Fibroblast of skin of left quadriceps (primary cell): ENCODE results near the gene CAPZB.

Source experiments
- DNase-seq, 2 experiments: peaks; one replicate each; pipeline ENCODE4 v3.0.0-alpha.2; 2013; ENCODE audit warnings: low read depth in 2 of 2

Gene CAPZB

GRCh38 chr1:19385869-19386591 is 99.3 kb downstream of the CAPZB start:
- no peak for DNase-seq

GRCh38 chr1:19385221-19385620 is 100.1 kb downstream of the CAPZB start:
- DNase-seq, result no peak

- no peak for DNase-seq
Observed at GRCh38 chr1:19384772-19385187, 100.6 kb downstream of the CAPZB start.

- DNase-seq, result no peak
Observed at GRCh38 chr1:19384113-19384512, 101.2 kb downstream of the CAPZB start.

- no peak for DNase-seq
Observed at GRCh38 chr1:19382222-19382621, 103.1 kb downstream of the CAPZB start.

- DNase-seq, result no peak
Observed at GRCh38 chr1:19381261-19381660, 104.1 kb downstream of the CAPZB start.

GRCh38 chr1:19377812-19378718 is 107.3 kb downstream of the CAPZB start:
- DNase-seq, result no peak

GRCh38 chr1:19376428-19377372 is 108.6 kb downstream of the CAPZB start:
- DNase-seq, result no peak

GRCh38 chr1:19375631-19376400 is 109.5 kb downstream of the CAPZB start:
- DNase-seq, result no peak

- no peak for DNase-seq
Observed at GRCh38 chr1:19374926-19375325, 110.4 kb downstream of the CAPZB start.

- DNase-seq, result no peak
Observed at GRCh38 chr1:19374083-19374801, 111.1 kb downstream of the CAPZB start.

GRCh38 chr1:19373211-19374082 is 111.9 kb downstream of the CAPZB start:
- no peak for DNase-seq

- DNase-seq, result no peak
Observed at GRCh38 chr1:19372602-19373001, 112.7 kb downstream of the CAPZB start.

- no peak for DNase-seq
Observed at GRCh38 chr1:19372136-19372514, 113.2 kb downstream of the CAPZB start.

GRCh38 chr1:19371226-19372135 is 113.9 kb downstream of the CAPZB start:
- no peak for DNase-seq

GRCh38 chr1:19370453-19371170 is 114.7 kb downstream of the CAPZB start:
- DNase-seq, result no peak

GRCh38 chr1:19369396-19370090 is 115.8 kb downstream of the CAPZB start:
- DNase-seq, result no peak
